Measurements from ENCODE around the gene DDX55.

The DDX55 gene

GRCh38 chr12:123573870-123574269 is 28.0 kb upstream of the DDX55 start:
- TF ChIP-seq ZNF70 (CRISPR knock-in tag; IDR thresholded peaks at IDR 0.05) (no peak), CSRNP3 (CRISPR knock-in tag; IDR thresholded peaks at IDR 0.05) (no peak), BACH2 (CRISPR knock-in tag; IDR thresholded peaks at IDR 0.05; ENCODE audit: borderline replicate concordance) (no peak), TSHZ2 (CRISPR knock-in tag; IDR thresholded peaks at IDR 0.05) (no peak), PATZ1 (CRISPR knock-in tag; IDR thresholded peaks at IDR 0.05; ENCODE audit: borderline replicate concordance) (no peak), RARB (CRISPR knock-in tag; IDR thresholded peaks at IDR 0.05) (no peak), ARNTL (CRISPR knock-in tag; IDR thresholded peaks at IDR 0.05; ENCODE audit: borderline replicate concordance, low read depth) (no peak), OSR1 (CRISPR knock-in tag; IDR thresholded peaks at IDR 0.05) (no peak), SNAI2 (CRISPR knock-in tag; IDR thresholded peaks at IDR 0.05) (no peak), ZNF8 (CRISPR knock-in tag; IDR thresholded peaks at IDR 0.05) (no peak), ESRRG (CRISPR knock-in tag; IDR thresholded peaks at IDR 0.05) (no peak), ZNF565 (CRISPR knock-in tag; conservative IDR thresholded peaks at IDR 0.05; ENCODE audit: low read depth) (no peak), ZFP3 (CRISPR knock-in tag; IDR thresholded peaks at IDR 0.05) (no peak), ISL1 (CRISPR knock-in tag; IDR thresholded peaks at IDR 0.05) (no peak), POU6F1 (CRISPR knock-in tag; IDR thresholded peaks at IDR 0.05; ENCODE audit: borderline replicate concordance, low read depth) (no peak), TCF4 (CRISPR knock-in tag; IDR thresholded peaks at IDR 0.05; ENCODE audit: borderline replicate concordance) (no peak), CSDC2 (CRISPR knock-in tag; IDR thresholded peaks at IDR 0.05) (no peak), ZC3H10 (CRISPR knock-in tag; IDR thresholded peaks at IDR 0.05) (no peak), ZFP30 (CRISPR knock-in tag; IDR thresholded peaks at IDR 0.05) (no peak)
- ATAC-seq = no peak

GRCh38 chr12:123576611-123577010 is 25.3 kb upstream of the DDX55 start:
- no peak for ATAC-seq
- TF ChIP-seq OSR1 (CRISPR knock-in tag; IDR thresholded peaks at IDR 0.05) (no peak), ARNTL (CRISPR knock-in tag; IDR thresholded peaks at IDR 0.05; ENCODE audit: borderline replicate concordance, low read depth) (no peak), TOX (CRISPR knock-in tag; IDR thresholded peaks at IDR 0.05; ENCODE audit: borderline replicate concordance) (no peak), RARB (CRISPR knock-in tag; IDR thresholded peaks at IDR 0.05) (no peak), PATZ1 (CRISPR knock-in tag; IDR thresholded peaks at IDR 0.05; ENCODE audit: borderline replicate concordance) (no peak), CREB5 (CRISPR knock-in tag; IDR thresholded peaks at IDR 0.05; ENCODE audit: low read depth) (no peak), ZNF8 (CRISPR knock-in tag; IDR thresholded peaks at IDR 0.05) (no peak), CSDC2 (CRISPR knock-in tag; IDR thresholded peaks at IDR 0.05) (no peak), BACH2 (CRISPR knock-in tag; IDR thresholded peaks at IDR 0.05; ENCODE audit: borderline replicate concordance) (no peak), TSHZ2 (CRISPR knock-in tag; IDR thresholded peaks at IDR 0.05) (no peak), TCF4 (CRISPR knock-in tag; IDR thresholded peaks at IDR 0.05; ENCODE audit: borderline replicate concordance) (no peak), GLIS3 (CRISPR knock-in tag; IDR thresholded peaks at IDR 0.05) (no peak), ISL1 (CRISPR knock-in tag; IDR thresholded peaks at IDR 0.05) (no peak), POU6F1 (CRISPR knock-in tag; IDR thresholded peaks at IDR 0.05; ENCODE audit: borderline replicate concordance, low read depth) (no peak)
